ENCODE data around the gene SLC24A3.
"Not testable (repeated sequence)": the region's sequence is repeated elsewhere in the genome, so short reads cannot be mapped to it uniquely, and the experiment has no call there.

Gene SLC24A3

DNA sequence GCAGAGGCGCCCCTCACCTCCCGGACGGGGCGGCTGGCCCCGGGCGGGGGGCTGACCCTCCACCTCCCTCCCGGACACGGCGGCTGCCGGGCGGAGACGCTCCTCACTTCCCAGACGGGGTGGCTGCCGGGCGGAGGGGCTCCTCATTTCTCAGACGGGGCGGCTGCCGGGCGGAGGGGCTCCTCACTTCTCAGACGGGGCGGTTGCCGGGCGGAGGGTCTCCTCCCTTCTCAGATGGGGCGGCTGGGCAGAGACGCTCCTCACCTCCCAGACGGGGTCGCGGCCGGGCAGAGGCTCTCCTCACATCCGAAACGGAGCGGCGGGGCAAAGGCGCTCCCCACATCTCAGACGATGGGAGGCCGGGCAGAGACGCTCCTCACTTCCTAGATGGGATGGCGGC, 466.1 kb downstream of the SLC24A3 start:
- DNase-seq (ENCODE audit: low spot score): not testable (repeated sequence)

DNA sequence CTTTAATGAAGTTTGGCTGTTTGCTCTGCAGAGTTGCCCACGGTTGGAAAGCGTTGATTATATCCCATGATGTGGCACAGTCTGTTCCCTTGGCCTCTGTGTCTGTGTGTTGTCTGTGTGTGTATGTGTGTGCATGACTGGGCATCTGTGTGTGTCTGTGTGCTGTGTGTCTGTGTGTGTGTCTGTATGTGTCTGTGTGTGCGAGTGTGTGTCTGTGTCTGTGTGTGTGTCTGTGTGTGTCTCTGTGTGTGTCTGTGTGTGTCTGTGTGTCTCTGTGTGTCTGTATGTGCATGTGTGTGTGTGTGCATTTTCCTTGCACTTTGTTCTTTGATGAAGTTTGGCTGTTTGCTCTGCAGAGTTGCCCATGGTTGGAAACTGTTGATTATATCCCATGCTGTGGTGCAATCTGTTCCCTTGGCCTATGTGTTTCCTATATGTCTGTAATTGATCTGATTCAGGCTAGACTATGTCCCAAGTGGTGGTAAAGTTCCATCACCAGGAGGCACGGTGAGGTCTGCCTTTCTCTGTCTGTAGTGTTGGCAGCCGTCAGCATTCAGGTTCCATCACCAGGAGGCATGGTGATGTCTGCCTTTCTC, 467.6 kb downstream of the SLC24A3 start:
- DNase-seq (ENCODE audit: low spot score): no peak

DNA sequence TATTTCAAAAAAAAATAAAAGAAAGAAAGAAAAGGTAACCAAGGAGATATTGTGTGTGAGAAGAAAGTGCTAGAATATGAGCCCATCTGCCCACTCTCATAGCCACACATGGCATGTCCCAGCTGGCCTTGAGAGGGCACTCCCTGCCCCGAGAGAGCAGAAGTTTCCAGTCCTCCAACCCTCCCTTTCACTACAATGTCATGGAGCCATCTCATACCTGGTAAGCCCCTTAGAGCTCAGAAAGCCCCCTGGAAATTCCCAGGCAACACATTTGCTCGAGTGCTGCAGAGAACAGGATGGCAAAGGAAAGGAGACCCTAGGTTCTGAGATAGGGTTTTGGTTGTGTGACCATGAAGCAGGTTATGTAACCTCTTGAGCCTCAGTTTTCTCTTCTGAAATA, 469.8 kb downstream of the SLC24A3 start:
- DNase-seq (ENCODE audit: low spot score): no peak

DNA sequence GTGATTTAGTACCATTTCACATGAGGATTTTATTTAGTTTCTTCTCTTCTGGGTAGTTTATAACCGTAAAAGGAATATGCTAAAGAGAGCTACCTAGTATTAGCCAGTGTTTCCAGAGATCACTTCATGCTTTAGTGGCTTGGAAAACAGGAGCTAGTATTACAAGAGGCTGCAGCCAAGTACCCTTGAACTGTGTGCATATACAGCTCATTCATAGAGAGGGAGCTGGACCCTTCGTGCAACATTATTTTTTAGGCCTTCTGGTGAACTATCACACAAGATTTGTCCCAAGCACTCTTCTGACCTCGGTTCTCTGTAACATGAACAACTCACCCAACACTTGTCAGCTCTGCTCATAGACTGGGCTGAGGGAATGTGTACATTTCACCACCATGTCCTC, 470.7 kb downstream of the SLC24A3 start:
- DNase-seq (ENCODE audit: low spot score): no peak

DNA sequence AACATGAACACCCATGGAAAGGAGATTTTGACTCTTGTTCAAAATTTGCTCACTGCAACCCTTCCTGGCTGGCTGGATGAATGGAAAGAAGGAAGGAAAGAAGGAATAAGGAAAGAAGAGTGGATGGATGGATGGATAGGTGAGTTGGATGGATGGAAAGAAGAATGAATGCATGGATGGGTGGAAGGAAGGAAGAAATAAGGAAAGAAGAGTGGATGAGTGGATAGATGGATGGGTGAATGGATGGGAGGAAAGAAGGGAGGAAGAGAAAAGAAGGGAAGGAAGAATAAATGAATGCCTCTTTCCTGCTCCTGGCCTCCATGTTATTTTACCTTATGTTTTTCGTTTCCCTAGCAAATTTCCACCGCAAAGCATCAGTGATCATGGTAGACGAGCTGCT, 471.4 kb downstream of the SLC24A3 start:
- DNase-seq (ENCODE audit: low spot score): no peak

DNA sequence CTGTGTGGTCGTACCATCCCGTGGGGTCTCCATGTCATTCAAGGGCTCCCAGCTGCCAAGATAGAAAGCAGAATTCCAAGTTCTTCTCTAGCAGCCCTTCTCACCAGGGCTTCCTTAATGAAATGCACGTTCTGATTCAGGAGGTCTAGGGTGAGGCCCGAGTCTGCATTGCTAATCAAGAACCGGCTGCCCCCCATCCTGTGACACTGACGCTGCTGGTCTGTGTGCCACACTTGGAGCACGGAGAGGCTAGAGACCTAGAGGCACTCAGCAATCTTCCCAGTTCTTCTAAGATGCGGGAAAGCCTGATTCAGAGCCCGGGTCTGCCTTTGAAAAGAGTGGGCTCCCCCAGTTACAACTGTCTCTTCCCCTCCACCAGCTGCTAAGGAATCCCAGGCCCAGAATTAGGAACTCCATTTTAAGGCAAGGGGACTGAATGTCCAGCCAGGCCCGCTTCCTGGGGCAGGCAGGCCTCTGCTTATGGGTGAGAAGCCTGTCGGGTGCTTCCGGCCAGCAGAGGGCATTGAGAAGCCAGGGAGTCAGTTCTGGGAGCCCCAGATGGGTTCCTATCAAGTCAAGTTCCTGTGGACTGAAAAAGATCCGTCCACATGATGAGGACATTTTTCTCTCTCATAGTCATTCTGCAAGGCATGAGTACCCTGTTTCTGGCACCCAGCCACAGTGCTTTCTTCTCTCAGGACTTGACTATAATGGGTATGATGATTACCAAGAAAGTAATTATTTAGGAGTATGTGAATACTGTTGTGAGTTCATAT, 475.8 kb downstream of the SLC24A3 start:
- DNase-seq (ENCODE audit: low spot score): peak; percentile 85

DNA sequence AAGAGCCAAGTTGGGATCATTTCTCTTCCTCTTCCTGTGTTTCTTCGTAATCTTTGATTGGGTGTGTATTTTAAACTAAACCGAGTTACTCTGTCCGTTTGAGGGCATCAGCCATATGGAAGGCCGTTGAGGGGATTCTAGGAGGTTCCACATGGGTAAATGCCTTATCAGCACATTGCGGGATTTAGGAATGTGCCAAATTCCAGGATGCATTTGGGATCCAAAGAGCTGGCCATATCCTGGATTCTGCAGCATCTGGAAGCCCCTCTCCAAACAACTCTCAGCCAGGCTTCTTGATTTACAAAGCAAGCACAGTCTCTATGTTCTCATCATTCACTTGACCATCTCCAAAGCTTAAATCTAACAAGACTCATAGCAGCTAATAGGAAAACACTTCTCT, 478.0 kb downstream of the SLC24A3 start:
- no peak for DNase-seq (ENCODE audit: low spot score)

DNA sequence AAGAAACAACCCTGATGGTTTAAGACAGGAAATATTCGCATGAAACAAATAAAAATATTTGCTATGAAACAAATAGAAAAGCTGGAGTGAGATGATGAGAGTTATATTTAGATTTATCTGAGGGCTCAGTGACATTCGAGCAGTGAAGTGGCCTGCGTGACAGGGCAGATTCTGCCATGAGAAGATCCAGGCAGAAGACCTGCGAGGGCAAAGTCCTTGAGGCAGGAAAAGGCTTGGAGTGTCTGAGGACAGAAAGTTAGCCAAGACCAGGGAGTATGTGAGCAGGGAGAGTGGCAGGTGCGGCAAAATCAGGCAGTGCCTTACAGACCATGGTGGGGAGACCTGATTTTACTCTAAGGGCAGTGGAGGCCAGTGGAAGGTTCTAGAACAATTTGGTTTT, 478.7 kb downstream of the SLC24A3 start:
- no peak for DNase-seq (ENCODE audit: low spot score)

DNA sequence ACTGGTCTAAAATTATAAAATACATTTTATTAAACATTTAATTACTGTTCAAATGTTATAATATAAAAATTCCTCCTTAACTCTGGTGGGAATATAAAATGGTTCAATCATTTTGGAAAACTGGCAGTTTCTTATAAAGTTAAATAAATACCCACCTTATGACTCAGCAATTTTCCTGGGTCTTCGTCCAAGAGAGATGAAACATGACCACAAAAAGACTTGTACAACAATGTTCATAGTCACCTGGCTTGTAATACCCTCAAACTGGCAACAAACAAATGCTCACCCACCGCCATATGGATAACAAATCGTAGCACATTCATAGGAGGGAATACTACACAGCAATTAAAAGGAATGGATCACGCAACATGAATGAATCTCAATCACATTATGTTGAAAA, 479.7 kb downstream of the SLC24A3 start:
- DNase-seq (ENCODE audit: low spot score): no peak

DNA sequence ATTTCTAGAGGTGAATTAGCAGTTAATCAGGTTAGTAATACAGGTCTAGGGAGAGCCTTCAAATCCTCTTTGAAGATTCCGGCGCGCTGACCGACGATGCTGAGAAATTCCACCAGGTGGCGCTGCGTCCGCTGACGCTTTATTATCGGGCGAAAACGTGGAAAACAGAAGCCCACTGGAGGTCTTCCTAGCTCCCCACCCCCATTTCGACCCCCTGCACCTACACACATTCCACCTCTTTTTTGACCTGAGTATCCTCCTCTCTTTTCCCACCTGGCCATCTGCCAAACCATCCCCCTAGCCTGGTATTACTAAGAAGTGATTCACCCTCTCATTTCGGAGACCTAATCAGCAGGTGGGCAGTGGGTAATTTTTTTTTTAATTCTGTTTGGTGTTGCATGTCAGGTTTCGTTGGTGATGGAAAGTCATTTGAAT, 480.3 kb downstream of the SLC24A3 start:
- DNase-seq (ENCODE audit: low spot score): peak; percentile 23

DNA sequence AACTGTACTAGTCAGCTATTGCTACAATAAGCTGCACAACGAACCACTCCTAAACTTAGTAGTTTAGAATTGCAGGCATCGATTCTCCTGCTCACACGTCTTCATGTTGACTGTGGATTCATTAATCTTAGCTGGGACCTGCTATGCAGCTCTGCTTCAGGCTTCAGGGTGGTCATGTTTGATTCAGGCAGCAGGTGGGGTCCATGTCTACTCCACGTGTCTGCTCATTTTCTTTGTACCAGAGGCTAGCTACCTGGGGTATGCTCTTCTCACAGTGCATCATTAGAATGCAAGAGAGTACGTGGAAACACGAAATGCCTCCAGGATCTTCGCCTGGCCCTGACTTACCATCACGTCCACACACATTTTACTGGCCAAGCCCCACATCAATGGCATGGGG, 481.1 kb downstream of the SLC24A3 start:
- no peak for DNase-seq (ENCODE audit: low spot score)

DNA sequence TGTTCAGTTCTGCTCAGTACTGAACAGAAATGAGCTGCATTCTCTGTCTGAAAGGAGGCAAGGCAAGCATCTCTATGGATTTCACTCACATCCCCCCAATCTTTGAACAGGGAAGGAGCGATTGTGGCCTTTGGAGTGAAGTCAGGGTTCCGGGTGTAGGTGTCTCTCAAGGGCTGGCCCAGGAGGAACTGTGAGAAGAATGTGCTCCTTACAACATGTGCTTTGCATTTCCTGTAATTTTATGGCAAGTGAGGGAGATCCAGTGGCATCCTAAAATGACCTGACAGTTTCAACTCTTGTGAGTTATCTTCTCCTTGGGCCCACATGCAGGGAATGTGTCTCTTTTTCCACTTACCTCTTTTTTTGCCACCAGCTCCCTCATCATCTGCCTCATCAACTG, 482.6 kb downstream of the SLC24A3 start:
- DNase-seq (ENCODE audit: low spot score): no peak

DNA sequence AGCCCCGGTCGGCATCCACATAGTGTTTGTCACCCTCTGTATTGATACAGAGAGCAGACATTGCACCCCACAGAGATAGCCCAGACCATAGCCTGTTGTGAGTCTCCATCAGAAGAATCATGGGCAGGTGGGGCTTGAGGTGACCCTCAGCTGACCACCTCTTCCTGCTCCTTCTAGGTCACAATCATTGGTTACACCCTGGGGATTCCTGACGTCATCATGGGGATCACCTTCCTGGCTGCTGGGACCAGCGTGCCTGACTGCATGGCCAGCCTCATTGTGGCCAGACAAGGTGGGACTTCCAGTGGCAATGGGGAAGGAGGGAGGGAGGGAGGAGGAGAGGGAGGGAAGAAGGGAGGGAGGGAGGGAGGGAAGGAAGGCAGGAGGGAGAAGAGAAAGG, 484.2 kb downstream of the SLC24A3 start:
- no peak for DNase-seq (ENCODE audit: low spot score)

DNA sequence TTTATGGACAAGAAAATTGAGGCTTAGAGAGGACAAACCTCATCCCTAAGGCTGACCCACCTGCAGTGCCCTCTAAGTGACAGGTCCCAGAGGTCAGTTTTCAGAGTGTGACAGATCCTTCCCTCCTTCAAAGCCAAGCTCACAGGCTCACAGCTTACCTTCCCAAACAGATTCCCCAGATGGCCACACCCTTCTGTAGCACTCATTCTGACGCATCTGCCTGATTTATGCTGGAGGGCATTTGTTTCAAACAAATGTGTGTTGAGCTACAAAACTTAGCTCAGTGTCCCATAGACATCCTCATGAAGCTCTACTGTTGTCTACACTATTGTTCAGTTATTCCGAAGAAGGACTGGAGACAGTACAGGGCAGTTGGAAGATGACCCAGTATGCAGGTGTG, 485.0 kb downstream of the SLC24A3 start:
- DNase-seq (ENCODE audit: low spot score): no peak

DNA sequence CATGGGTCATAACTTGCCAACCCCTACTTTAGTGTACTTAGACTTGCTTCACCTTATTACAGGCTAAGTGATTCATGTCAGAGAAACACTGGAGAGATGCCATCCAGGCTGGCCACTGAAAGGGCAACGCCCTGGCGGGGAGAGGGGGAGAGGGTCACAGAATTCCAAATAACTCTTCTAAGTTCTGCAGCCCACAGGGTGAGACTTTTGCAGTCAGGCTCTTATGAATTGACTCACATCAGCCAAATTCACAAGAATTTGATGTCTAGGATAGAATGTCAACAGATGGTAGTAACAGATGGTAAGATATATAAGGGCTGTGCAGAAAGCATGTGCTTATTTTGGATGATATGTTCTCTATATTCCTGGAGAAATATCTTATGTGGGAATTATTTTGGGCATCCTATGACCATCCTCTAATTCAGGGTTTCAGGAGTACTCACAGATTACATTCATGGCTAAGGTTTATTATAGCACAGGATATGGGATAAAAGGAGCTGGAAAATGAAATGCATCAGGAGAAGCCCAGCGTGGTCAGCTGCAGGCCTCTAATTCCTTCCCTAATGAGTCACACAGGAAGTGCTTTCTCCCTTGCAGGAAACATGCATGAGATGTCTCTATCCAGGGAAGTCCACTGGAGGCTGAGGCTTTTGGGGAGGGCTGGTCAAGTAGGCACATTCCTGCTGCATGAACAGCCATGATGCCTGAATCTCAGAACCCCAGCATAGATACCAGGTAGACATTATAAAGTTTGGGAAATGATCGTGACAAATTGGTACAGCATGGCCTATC, 486.9 kb downstream of the SLC24A3 start:
- no peak for DNase-seq (ENCODE audit: low spot score)

DNA sequence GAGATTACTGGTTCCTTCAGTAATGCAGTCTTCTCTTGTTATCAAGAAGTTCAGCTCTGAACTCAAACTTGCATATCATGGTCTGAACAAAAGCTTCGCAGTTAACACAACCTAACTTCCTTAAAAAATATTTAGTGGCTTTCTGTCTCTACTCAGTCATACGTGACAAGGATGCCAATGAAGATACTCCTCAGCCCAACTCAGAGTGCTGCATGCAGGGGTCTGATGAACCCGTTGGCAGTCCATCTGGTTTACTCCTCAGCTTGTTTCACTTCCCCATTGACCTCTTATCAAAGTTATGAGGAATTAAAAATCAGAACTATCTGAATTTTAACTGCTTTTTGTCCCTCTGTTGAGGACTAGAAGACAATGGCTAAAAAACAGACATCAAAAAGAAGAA, 489.0 kb downstream of the SLC24A3 start:
- peak; percentile 24 for DNase-seq (ENCODE audit: low spot score)

DNA sequence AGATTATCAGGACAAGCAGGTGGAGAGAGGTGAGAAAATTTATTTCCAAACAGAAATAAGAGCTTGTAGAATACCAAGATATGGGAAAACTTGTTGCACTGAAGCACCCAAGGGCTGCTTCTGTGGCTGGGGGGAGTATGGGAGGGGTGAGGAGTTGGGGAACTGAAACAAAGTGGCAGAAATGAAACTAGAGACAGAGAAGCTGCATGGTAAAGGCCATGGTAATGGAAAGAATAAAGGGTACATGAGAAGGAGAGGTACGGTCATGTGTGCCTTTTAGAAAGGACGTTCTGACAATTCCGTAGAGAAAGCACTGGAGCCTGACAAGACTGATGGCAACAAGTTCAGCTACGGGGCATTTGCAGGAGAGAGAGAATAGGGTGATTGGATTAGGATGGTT, 494.0 kb downstream of the SLC24A3 start:
- DNase-seq (ENCODE audit: low spot score): peak; percentile 62

DNA sequence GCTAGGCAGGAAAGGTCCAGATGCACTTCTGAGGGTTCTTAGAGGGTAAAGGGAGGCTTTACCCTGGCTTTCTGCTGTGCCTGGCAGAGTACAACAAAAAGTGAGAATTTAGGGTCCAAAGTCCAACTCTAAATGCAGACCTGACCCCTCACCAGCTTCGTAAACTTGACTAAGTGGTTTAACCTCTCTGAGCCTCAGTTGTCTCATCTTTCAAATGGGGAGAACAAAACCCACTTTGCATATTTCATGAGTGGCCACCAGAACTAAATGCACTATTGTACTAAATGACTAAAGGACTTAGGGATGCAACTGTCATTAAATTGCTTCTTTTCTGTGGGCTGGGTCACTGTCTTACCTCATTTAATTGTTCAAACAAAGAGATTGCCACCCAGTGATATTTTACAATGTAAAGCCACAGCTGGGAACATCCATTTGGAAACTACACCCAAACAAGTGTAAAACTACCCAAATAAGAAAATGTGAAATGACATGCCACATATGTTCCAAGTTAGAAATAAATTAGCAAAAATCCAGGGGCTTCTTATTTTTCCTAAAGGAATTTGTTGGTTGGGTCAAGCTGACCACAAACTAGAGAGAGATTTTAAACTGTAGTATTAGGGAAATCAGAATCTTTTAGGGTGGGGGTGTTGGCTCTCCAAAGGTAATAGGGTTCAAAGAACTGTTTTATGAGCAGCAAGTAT, 497.3 kb downstream of the SLC24A3 start:
- DNase-seq (ENCODE audit: low spot score): no peak

DNA sequence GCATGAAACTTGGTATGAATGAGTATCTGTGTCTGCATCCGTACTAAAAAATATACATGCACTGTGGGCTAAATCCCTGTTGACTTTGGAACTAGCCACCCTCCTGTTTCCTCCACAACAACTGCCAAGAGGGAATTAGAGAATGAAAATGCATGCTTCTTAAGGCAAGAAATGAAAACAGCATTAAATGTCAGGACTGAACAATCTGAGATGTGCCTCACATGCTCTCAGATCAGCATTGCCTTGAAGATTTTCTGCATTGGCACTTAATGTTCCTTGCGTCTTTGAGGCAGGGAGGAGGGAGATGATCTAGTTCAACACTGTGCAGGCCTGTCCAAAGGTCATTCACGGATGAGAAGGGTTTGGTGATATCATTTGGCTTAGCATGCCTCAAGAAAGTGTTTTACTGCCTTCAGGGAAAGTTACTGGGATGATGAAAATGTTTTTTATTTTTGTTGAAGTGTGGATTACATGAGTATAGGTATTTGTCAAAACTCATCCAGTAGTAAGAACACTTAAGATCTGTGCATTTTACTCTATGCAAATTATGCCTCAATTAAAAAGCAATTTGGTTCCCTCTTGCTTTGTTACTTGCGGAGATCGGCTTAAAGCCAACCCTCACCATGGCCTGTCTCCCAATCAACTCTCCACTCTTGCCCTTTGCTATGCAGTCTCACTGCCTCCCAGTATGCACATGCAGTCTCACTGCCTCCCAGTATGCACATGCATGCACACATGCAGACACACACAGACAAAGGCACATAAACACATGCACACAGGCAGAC, 498.1 kb downstream of the SLC24A3 start:
- DNase-seq (ENCODE audit: low spot score): no peak

DNA sequence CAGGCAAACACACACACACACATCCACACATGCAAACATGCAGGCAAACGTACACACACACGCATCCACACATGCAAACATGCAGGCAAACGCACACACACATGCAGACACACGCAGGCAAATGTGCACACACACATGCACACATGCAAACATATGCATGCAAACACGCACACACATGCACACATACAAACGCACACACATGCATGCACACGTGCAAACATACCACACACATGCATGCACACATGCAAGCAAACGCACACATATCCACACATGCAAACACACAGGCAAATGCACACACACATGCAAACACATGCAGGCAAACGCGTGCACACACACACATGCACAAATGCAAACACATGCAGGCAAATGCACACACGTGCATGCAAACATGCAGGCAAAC, 498.7 kb downstream of the SLC24A3 start:
- no peak for DNase-seq (ENCODE audit: low spot score)

DNA sequence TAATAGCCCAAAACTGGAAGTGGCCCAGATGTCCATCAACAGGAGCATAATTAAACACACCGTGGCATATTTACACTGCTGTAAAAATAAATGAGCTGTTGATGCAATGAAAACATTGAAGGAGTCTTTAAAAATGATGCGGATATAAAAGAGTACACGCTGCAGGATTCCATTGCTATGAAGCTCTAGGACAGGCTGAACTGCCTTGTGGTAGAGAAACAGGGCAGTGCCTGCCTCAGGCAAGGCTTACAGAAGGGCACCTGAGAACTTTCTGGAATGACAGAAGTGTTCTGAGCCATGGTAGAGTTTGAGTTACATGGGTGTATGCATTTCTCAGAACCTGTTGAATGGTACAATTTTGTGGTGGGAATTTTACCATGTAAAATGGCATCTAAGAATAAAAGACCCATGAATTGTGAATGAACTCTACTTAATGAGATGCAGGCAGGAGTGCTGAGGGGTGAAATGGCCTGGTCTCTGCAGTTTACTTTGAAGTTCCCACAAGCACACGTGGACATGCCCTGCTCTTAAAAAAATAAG, 500.3 kb downstream of the SLC24A3 start:
- DNase-seq (ENCODE audit: low spot score): no peak

Data from pons (tissue), 1 donor.